AG04449 (cell line): ENCODE data around the gene PARD3B.

Experiments
- CTCF ChIA-PET: fragments of 350-600 bp; formaldehyde crosslinking; extraction: SDS; loops from one replicate; lab custom pipeline; 2021; ENCODE audit warnings: antibody characterized with exemption; lab: Yijun Ruan, JAX
- POLR2A ChIA-PET: fragments of 400-600, 350-600 bp; formaldehyde crosslinking; extraction: SDS; loops from one replicate; lab custom pipeline; 2020; ENCODE audit warnings: antibody characterized with exemption, inconsistent platforms; lab: Yijun Ruan, JAX
- DNase-seq: peaks from one replicate; pipeline ENCODE4 v3.0.0-alpha.2; 2010; ENCODE audit warnings: low read depth, low spot score
- H3K4me3 ChIP-seq: 2 replicates; pipeline ENCODE4 v1.5.1; 2011; ENCODE audit warnings: low read depth, mild to moderate bottlenecking, control low read depth, low read length
- TF ChIP-seq, protein P1 (sequence below): IDR thresholded peaks from one replicate; pipeline ENCODE4 v1.5.1; 2011; ENCODE audit warnings: mild to moderate bottlenecking, moderate library complexity, low read length, control low read depth, inconsistent platforms; ENCODE audit not compliant: insufficient read depth; ENCODE audit errors: missing control alignments

The PARD3B gene

GRCh38 chr2:204799791-204800190 lies 254.5 kb downstream of the PARD3B start:
- TF ChIP-seq, protein P1, sequence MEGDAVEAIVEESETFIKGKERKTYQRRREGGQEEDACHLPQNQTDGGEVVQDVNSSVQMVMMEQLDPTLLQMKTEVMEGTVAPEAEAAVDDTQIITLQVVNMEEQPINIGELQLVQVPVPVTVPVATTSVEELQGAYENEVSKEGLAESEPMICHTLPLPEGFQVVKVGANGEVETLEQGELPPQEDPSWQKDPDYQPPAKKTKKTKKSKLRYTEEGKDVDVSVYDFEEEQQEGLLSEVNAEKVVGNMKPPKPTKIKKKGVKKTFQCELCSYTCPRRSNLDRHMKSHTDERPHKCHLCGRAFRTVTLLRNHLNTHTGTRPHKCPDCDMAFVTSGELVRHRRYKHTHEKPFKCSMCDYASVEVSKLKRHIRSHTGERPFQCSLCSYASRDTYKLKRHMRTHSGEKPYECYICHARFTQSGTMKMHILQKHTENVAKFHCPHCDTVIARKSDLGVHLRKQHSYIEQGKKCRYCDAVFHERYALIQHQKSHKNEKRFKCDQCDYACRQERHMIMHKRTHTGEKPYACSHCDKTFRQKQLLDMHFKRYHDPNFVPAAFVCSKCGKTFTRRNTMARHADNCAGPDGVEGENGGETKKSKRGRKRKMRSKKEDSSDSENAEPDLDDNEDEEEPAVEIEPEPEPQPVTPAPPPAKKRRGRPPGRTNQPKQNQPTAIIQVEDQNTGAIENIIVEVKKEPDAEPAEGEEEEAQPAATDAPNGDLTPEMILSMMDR, result no peak
- DNase-seq, result no peak
- ChIA-PET CTCF (no interaction called here), POLR2A (no interaction called here)
- H3K4me3 ChIP-seq, result no peak overlapping the region

DNA sequence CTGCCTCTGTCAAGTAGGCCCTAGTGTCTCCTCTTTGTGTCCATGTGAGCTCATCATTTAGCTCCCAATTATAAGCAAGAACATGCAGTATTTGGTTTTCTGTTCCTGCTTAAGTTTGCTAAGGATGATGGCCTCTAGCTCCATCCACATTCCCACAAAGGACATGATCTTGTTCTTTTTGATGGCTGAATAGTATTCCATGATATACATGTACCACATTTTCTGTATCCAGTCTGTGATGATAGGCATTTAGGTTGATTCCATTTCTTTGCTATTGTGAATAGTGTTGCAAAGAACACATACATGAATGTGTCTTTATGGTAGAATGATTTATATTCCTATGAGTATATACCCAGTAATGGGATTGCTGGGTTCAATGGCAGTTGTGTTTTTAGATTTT lies 263.2 kb downstream of the PARD3B start:
- ChIA-PET POLR2A (no interaction called here), CTCF (no interaction called here)
- TF ChIP-seq, protein P1, result no peak
- no peak overlapping the region for H3K4me3 ChIP-seq
- DNase-seq, result no peak

- TF ChIP-seq, protein P1, result no peak
- DNase-seq, result no peak
- H3K4me3 ChIP-seq, result no peak overlapping the region
- ChIA-PET POLR2A (no interaction called here), CTCF (interaction anchor here (1.0 kb wide), 1 partner anchor 69 kb away, joined by 3 read pairs; no protein-coding TSS in a partner anchor)
Measured at GRCh38 chr2:204824751-204825453, 279.6 kb downstream of the PARD3B start.

GRCh38 chr2:204825681-204826080 lies 280.4 kb downstream of the PARD3B start:
- no peak overlapping the region for H3K4me3 ChIP-seq
- DNase-seq, result no peak
- ChIA-PET POLR2A (no interaction called here), CTCF (no interaction called here)
- TF ChIP-seq, protein P1, result no peak

- no peak overlapping the region for H3K4me3 ChIP-seq
- TF ChIP-seq, protein P1, result no peak
- CTCF ChIA-PET, result no interaction called here
- no peak for DNase-seq
- POLR2A ChIA-PET, result no interaction called here
Measured at GRCh38 chr2:204827701-204828590, 282.7 kb downstream of the PARD3B start.
